ENCODE data around the gene SLC2A5.

SLC2A5 gene

GRCh38 chr1:9068981-9069325, 482 bp downstream of the SLC2A5 start:
- DNase-seq (ENCODE audit: low read depth, low spot score): no peak
- no peak overlapping the region for H3K4me3 ChIP-seq (ENCODE audit: low read length)

- no peak for DNase-seq (ENCODE audit: low read depth, low spot score)
- H3K4me3 ChIP-seq (ENCODE audit: low read length): no peak overlapping the region
Observed at GRCh38 chr1:9066945-9067807, 2.3 kb downstream of the SLC2A5 start.

GRCh38 chr1:9065213-9065751, 4.2 kb downstream of the SLC2A5 start:
- no peak for DNase-seq (ENCODE audit: low read depth, low spot score)
- no peak overlapping the region for H3K4me3 ChIP-seq (ENCODE audit: low read length)

GRCh38 chr1:9062846-9063245, 6.6 kb downstream of the SLC2A5 start:
- DNase-seq (ENCODE audit: low read depth, low spot score): no peak
- no peak overlapping the region for H3K4me3 ChIP-seq (ENCODE audit: low read length)

GRCh38 chr1:9062021-9062471, 7.4 kb downstream of the SLC2A5 start:
- DNase-seq (ENCODE audit: low read depth, low spot score): no peak
- H3K4me3 ChIP-seq (ENCODE audit: low read length): no peak overlapping the region

GRCh38 chr1:9061252-9061960, 8.0 kb downstream of the SLC2A5 start:
- H3K4me3 ChIP-seq (ENCODE audit: low read length): no peak overlapping the region

GRCh38 chr1:9059891-9060744, 9.3 kb downstream of the SLC2A5 start:
- no peak for DNase-seq (ENCODE audit: low read depth, low spot score)
- H3K4me3 ChIP-seq (ENCODE audit: low read length): no peak overlapping the region

More at GRCh38 chr1:9061252-9061960, 8.0 kb downstream of the SLC2A5 start:
- no peak for DNase-seq (ENCODE audit: low read depth, low spot score)

- DNase-seq (ENCODE audit: low read depth, low spot score): no peak
- H3K4me3 ChIP-seq (ENCODE audit: low read length): no peak overlapping the region
Observed at GRCh38 chr1:9058465-9058864, 11.0 kb downstream of the SLC2A5 start.

- DNase-seq (ENCODE audit: low read depth, low spot score): no peak
- H3K4me3 ChIP-seq (ENCODE audit: low read length): no peak overlapping the region
Observed at GRCh38 chr1:9057851-9058250, 11.6 kb downstream of the SLC2A5 start.

- no peak for DNase-seq (ENCODE audit: low read depth, low spot score)
- H3K4me3 ChIP-seq (ENCODE audit: low read length): no peak overlapping the region
Observed at GRCh38 chr1:9052272-9053049, 17.0 kb downstream of the SLC2A5 start.

- no peak for DNase-seq (ENCODE audit: low read depth, low spot score)
- H3K4me3 ChIP-seq (ENCODE audit: low read length): no peak overlapping the region
Observed at GRCh38 chr1:9051379-9051778, 18.1 kb downstream of the SLC2A5 start.

- no peak overlapping the region for H3K4me3 ChIP-seq (ENCODE audit: low read length)
- no peak for DNase-seq (ENCODE audit: low read depth, low spot score)
Observed at GRCh38 chr1:9050803-9051202, 18.6 kb downstream of the SLC2A5 start.

- H3K4me3 ChIP-seq (ENCODE audit: low read length): no peak overlapping the region
- no peak for DNase-seq (ENCODE audit: low read depth, low spot score)
Observed at GRCh38 chr1:9048551-9048950, 20.9 kb downstream of the SLC2A5 start.

GRCh38 chr1:9047019-9047418, 22.4 kb downstream of the SLC2A5 start:
- no peak overlapping the region for H3K4me3 ChIP-seq (ENCODE audit: low read length)
- no peak for DNase-seq (ENCODE audit: low read depth, low spot score)

- DNase-seq (ENCODE audit: low read depth, low spot score): no peak
Observed at GRCh38 chr1:9045861-9046510, 23.4 kb downstream of the SLC2A5 start.

GRCh38 chr1:9044236-9044635, 25.2 kb downstream of the SLC2A5 start:
- DNase-seq (ENCODE audit: low read depth, low spot score): no peak
- H3K4me3 ChIP-seq (ENCODE audit: low read length): no peak overlapping the region

More at GRCh38 chr1:9045861-9046510, 23.4 kb downstream of the SLC2A5 start:
- H3K4me3 ChIP-seq (ENCODE audit: low read length): no peak overlapping the region

- no peak for DNase-seq (ENCODE audit: low read depth, low spot score)
- no peak overlapping the region for H3K4me3 ChIP-seq (ENCODE audit: low read length)
Observed at GRCh38 chr1:9042272-9042671, 27.2 kb downstream of the SLC2A5 start.

GRCh38 chr1:9041116-9041779, 28.2 kb downstream of the SLC2A5 start:
- no peak overlapping the region for H3K4me3 ChIP-seq (ENCODE audit: low read length)
- DNase-seq (ENCODE audit: low read depth, low spot score): no peak
